Skeletal muscle tissue (tissue), 4 donors: ENCODE data around the gene ZNG1B. TPM values are rescaled to one million over a fixed set of nuclear protein-coding genes. Genes with fewer than 3 reads are reported as not detected.
"Not testable (repeated sequence)": the region's sequence is repeated elsewhere in the genome, so short reads cannot be mapped to it uniquely, and the experiment has no call there.

Experiments used
- H3K27ac ChIP-seq: one replicate; pipeline ENCODE4 v1.7.0; 2013; ENCODE audit warnings: mild to moderate bottlenecking, low read depth, low read length, inconsistent platforms
- H3K27me3 ChIP-seq, 3 donors: one replicate each; pipeline ENCODE4 v1.7.0; 2013; ENCODE audit warnings: low read length in 3 of 3; ENCODE audit not compliant: control insufficient read depth in 3 of 3, insufficient read depth in 3 of 3
- H3K36me3 ChIP-seq, 3 donors: one replicate each; pipeline ENCODE4 v1.7.0; 2013; ENCODE audit warnings: low read length in 3 of 3; ENCODE audit not compliant: control insufficient read depth in 3 of 3, insufficient read depth in 3 of 3
- H3K4me1 ChIP-seq, 3 donors: one replicate each; pipeline ENCODE4 v1.7.0; 2013; ENCODE audit warnings: low read length in 3 of 3, mild to moderate bottlenecking in 3 of 3; ENCODE audit not compliant: control insufficient read depth in 3 of 3, insufficient read depth in 3 of 3
- H3K4me3 ChIP-seq, 3 donors: one replicate each; pipeline ENCODE4 v1.7.0; 2013; ENCODE audit warnings: low read length in 3 of 3
- H3K9ac ChIP-seq, 3 donors: one replicate each; pipeline ENCODE4 v1.7.0; 2013; ENCODE audit warnings: low read length in 3 of 3, mild to moderate bottlenecking in 3 of 3, moderate library complexity in 2 of 3, low read depth in 1 of 3
- H3K9me3 ChIP-seq, 3 donors: one replicate each; pipeline ENCODE4 v1.7.0; 2013; ENCODE audit warnings: low read length in 3 of 3; ENCODE audit not compliant: control insufficient read depth in 3 of 3
- total RNA-seq: library from RNA; depleted of rRNA; stranded (reverse); fragments of >200 nt; gene quantifications from one replicate; pipeline ENCODE4 v1.2.3, GENCODE V29; 2014
- donor health status: Osteomylitis.

ZNG1B gene
- total RNA-seq, 1 donor from 2014 or later = 19.8 TPM

DNA sequence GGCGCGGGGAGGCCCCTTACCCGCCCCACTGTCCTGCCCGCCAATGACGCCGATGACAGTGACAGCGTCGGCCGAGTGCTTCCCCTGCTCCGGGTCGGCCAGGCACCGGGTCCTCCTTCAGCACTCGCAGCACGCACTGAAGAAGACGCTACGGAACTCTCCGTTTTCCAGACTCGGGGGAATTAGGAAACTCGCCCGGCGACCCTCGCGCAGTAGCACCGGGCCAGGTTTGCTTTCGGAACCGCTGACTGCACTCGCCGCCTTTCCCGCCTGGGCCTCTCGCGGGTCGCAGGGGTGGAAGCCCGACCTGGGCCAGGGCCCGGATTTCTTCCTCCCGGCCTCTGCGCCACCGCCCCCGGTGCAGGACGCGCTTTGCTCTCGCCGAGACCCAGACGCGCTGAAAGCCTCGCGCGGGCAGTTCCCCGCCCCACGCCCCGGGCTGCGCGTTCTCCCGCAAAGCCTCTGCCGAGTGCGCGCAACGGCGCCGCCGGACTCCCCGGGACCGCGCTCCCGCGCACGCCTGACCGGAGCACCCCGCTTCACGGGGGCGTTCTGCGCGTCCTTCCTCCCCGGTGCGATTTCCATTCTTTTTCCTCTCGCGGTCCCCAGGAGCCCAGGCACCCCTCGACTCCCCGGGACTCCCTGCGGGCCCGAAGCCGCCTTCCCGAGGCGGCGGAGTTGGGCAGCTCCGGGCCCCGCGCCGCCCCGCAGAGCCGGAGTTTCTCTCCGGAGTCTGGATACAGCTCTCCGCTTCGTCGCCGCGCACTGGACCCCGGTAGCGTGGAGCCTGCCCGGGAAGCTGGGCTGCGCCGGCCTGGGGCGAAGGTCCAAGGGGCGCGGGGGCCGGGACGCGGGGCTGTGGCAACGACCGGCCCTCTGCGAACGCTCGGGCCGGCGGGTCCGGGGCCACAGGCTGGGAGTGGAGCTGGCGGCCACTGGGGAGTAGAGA, 65.9 kb downstream of the ZNG1B start:
- not testable (repeated sequence) for H3K9me3 ChIP-seq, H3K36me3 ChIP-seq, H3K4me1 ChIP-seq, H3K27ac ChIP-seq
- Histone ChIP-seq H3K27me3 (peaks cover 3 to 13% (median 5%) of the 10 kb centered on the region in 3 donors), H3K4me3 (peak overlapping the region in 2 of 3 donors; percentile 52 to 58), H3K9ac (peak overlapping the region in 2 of 3 donors; percentile 23 to 25)

DNA sequence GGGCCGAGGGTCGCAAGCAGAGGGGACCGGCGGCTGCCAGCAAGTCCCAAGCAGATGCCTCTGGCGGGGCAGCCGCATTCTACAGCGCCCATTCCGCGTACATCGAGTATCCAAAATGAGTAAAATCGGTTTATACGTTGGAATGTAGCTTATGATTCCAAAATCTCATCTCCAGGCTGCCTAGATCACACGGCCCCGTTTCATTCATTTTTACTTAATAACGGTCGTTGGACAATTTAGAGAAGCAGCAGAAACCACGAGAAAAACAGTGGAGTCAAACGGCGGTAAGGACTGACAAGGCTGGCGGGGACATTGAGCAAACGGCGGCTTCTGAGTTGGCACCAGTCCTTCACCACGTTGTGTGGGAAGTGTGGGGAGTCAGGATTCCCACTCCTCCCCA, 66.6 kb downstream of the ZNG1B start:
- not testable (repeated sequence) for H3K4me3 ChIP-seq

GRCh38 chr2:113507394-113508140, 70.1 kb downstream of the ZNG1B start:
- not testable (repeated sequence) for H3K27me3 ChIP-seq, H3K9ac ChIP-seq, H3K27ac ChIP-seq, H3K4me1 ChIP-seq, H3K4me3 ChIP-seq, H3K36me3 ChIP-seq, H3K9me3 ChIP-seq

More for the DNA sequence above, 66.6 kb downstream of the ZNG1B start:
- not testable (repeated sequence) for H3K4me1 ChIP-seq, H3K9ac ChIP-seq, H3K9me3 ChIP-seq, H3K27ac ChIP-seq, H3K36me3 ChIP-seq
- peaks cover 3 to 13% (median 5%) of the 10 kb centered on the region in 3 donors for H3K27me3 ChIP-seq

DNA sequence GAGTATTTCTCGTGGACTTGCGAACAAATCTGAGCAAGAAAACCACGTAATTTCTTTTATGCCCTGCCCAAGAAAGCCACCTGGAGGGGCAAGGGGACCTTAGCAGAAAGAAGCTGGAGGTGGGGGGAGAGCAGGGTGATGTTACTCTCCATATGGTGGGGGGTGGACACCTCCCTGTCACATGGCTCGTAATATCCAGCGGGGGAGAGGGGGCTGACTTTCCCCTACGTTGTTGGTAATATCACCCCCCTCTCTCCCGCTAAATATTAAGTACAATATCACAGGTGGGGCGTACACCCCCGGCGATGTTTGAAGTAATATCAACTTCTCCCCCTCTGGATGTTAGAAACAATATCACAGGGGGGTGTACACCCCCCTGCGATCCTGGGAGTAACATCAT, 70.7 kb downstream of the ZNG1B start:
- not testable (repeated sequence) for H3K4me3 ChIP-seq, H3K9ac ChIP-seq, H3K9me3 ChIP-seq, H3K27ac ChIP-seq, H3K27me3 ChIP-seq, H3K36me3 ChIP-seq, H3K4me1 ChIP-seq

DNA sequence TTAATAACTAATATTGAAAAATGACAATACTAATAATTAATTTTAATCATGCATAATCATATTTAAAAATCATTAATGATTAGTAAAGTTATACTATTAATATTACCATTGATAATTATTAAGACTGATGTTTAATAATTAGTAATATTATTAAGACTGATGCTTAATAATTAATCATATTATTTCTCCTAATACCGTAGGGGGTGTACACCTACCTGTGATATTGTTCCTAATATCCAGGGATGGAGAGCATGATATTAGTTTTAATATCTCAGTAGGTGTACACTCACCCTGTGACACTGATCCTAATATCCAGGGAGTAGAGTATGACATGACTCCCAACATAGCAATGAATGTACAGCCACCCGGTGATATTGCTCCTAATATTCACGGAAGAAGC, 73.4 kb downstream of the ZNG1B start:
- not testable (repeated sequence) for H3K27ac ChIP-seq, H3K27me3 ChIP-seq, H3K4me3 ChIP-seq, H3K9me3 ChIP-seq, H3K36me3 ChIP-seq, H3K4me1 ChIP-seq, H3K9ac ChIP-seq

- not testable (repeated sequence) for H3K4me1 ChIP-seq, H3K27ac ChIP-seq, H3K27me3 ChIP-seq, H3K4me3 ChIP-seq, H3K9ac ChIP-seq, H3K36me3 ChIP-seq, H3K9me3 ChIP-seq
Measured at GRCh38 chr2:113511859-113512258, 74.4 kb downstream of the ZNG1B start.

GRCh38 chr2:113515457-113515856, 78.0 kb downstream of the ZNG1B start:
- H3K27ac ChIP-seq = not testable (repeated sequence)

DNA sequence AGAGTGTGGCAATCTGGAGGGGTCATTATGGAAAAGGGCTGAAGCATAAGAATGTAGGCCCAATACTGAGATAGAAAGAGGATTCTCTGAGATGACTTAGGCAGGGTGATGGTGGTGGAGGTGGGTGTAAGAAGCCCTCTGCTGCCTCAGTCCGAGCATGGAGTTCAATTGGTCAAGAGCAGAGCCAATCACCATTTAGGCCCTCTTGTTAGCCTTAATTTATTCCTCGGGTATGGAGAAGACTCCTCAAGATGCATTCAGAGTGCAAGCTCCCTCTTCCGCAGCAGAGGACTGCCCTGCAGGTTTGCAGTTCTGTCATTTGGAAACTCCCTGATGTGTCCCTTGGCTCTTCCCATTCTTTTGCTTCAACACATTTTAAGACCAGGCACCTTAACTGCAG, 78.5 kb downstream of the ZNG1B start:
- not testable (repeated sequence) for H3K4me3 ChIP-seq, H3K9me3 ChIP-seq

More at GRCh38 chr2:113515457-113515856, 78.0 kb downstream of the ZNG1B start:
- H3K4me3 ChIP-seq, H3K4me1 ChIP-seq, H3K9ac ChIP-seq, H3K36me3 ChIP-seq, H3K27me3 ChIP-seq, H3K9me3 ChIP-seq: not testable (repeated sequence)

DNA sequence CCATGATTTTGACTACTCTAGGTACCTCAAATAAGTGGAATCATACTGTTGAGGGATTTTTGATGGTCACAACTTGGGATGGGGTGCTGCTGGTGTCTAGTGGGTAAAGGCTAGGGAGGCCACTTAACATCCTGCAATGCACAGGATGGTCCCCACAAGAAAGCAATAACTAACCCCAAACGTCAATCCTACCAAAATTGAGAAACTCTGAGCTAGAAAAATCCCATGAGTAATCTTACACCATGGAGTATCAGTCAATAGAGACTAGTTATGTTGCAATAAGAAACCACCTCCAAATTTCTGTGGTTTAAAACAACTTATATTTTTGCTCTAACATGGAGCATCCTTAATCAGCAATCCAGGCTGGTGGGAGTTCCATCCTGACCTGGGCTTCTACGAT, 79.5 kb downstream of the ZNG1B start:
- H3K4me1 ChIP-seq, H3K9me3 ChIP-seq, H3K27ac ChIP-seq, H3K4me3 ChIP-seq, H3K36me3 ChIP-seq, H3K27me3 ChIP-seq, H3K9ac ChIP-seq: not testable (repeated sequence)

More for the DNA sequence above, 78.5 kb downstream of the ZNG1B start:
- H3K27ac ChIP-seq, H3K27me3 ChIP-seq, H3K36me3 ChIP-seq, H3K4me1 ChIP-seq, H3K9ac ChIP-seq: not testable (repeated sequence)

- H3K36me3 ChIP-seq, H3K4me1 ChIP-seq, H3K9ac ChIP-seq, H3K9me3 ChIP-seq, H3K27ac ChIP-seq, H3K27me3 ChIP-seq, H3K4me3 ChIP-seq: not testable (repeated sequence)
Measured at GRCh38 chr2:113520837-113521236, 83.3 kb downstream of the ZNG1B start.
